ENCODE results near the gene LIMA1. TPM values are rescaled to one million over a fixed set of nuclear protein-coding genes. Genes with fewer than 3 reads are reported as not detected.

The LIMA1 gene
- total and polyA plus RNA-seq, 9 of the 15 experiments (the other 6 are each of a cell fraction or from before 2014, with no cell fraction given): 20.2 to 37.8 (median 27.3) TPM

- no peak for TF ChIP-seq MECOM (CRISPR knock-in tag; IDR thresholded peaks at IDR 0.05)
- peak; percentile 84 for TF ChIP-seq SMARCC2 (IDR thresholded peaks at IDR 0.05; ENCODE audit: low read depth)
- TF ChIP-seq, protein P1, sequence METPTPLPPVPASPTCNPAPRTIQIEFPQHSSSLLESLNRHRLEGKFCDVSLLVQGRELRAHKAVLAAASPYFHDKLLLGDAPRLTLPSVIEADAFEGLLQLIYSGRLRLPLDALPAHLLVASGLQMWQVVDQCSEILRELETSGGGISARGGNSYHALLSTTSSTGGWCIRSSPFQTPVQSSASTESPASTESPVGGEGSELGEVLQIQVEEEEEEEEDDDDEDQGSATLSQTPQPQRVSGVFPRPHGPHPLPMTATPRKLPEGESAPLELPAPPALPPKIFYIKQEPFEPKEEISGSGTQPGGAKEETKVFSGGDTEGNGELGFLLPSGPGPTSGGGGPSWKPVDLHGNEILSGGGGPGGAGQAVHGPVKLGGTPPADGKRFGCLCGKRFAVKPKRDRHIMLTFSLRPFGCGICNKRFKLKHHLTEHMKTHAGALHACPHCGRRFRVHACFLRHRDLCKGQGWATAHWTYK (CRISPR knock-in tag; IDR thresholded peaks at IDR 0.05): no peak
- TF ChIP-seq NR4A1 (CRISPR knock-in tag; IDR thresholded peaks at IDR 0.05): no peak
- TF ChIP-seq NR4A1 (tag; IDR thresholded peaks at IDR 0.05): no peak
- TF ChIP-seq, protein P2, sequence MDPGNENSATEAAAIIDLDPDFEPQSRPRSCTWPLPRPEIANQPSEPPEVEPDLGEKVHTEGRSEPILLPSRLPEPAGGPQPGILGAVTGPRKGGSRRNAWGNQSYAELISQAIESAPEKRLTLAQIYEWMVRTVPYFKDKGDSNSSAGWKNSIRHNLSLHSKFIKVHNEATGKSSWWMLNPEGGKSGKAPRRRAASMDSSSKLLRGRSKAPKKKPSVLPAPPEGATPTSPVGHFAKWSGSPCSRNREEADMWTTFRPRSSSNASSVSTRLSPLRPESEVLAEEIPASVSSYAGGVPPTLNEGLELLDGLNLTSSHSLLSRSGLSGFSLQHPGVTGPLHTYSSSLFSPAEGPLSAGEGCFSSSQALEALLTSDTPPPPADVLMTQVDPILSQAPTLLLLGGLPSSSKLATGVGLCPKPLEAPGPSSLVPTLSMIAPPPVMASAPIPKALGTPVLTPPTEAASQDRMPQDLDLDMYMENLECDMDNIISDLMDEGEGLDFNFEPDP (CRISPR knock-in tag; IDR thresholded peaks at IDR 0.05): no peak
- peak; percentile 82; the same call in 1 of the 2 replicates for TF ChIP-seq POLR2AphosphoS5 (IDR thresholded peaks at IDR 0.05; ENCODE audit: control insufficient read depth, insufficient read depth, low read depth, low read length)
- no peak for TF ChIP-seq ZFP36 (IDR thresholded peaks at IDR 0.05; ENCODE audit: low read depth, low read length, partially characterized antibody)
- TF ChIP-seq CEBPB (tag; IDR thresholded peaks at IDR 0.05): no peak
- TF ChIP-seq SMAD3 (CRISPR knock-in tag; conservative IDR thresholded peaks at IDR 0.05): no peak
- no peak for TF ChIP-seq CBFB (CRISPR knock-in tag; IDR thresholded peaks at IDR 0.05)
- TF ChIP-seq CCAR2 (IDR thresholded peaks at IDR 0.05; ENCODE audit: low read depth, low read length): no peak
- no peak for TF ChIP-seq NELFE (IDR thresholded peaks at IDR 0.05; ENCODE audit: insufficient read depth, insufficient read length)
- TF ChIP-seq ZFP30 (CRISPR knock-in tag; IDR thresholded peaks at IDR 0.05; ENCODE audit: borderline replicate concordance): no peak
- no peak for TF ChIP-seq ZNF780A (CRISPR knock-in tag; IDR thresholded peaks at IDR 0.05)
- TF ChIP-seq TCF7 (IDR thresholded peaks at IDR 0.05; ENCODE audit: borderline replicate concordance): no peak
- TF ChIP-seq USF1 (CRISPR knock-in tag; IDR thresholded peaks at IDR 0.05): no peak
- no peak for TF ChIP-seq MEF2A (IDR thresholded peaks at IDR 0.05; ENCODE audit: control insufficient read depth, low read depth, low read length)
- no peak for TF ChIP-seq ZNF77 (CRISPR knock-in tag; IDR thresholded peaks at IDR 0.05)
- no peak for TF ChIP-seq HBP1 (CRISPR knock-in tag; IDR thresholded peaks at IDR 0.05)
- TF ChIP-seq OTX1 (CRISPR knock-in tag; IDR thresholded peaks at IDR 0.05): no peak
- no peak for TF ChIP-seq CEBPG (CRISPR knock-in tag; IDR thresholded peaks at IDR 0.05)
- no peak; a peak in 1 of 4 replicates for TF ChIP-seq CEBPG (tag; conservative IDR thresholded peaks at IDR 0.05 in 1 of 2, IDR thresholded peaks at IDR 0.05 in 1 of 2)
- TF ChIP-seq SMARCE1 (IDR thresholded peaks at IDR 0.05): peak; percentile 97
- TF ChIP-seq SIRT6 (IDR thresholded peaks at IDR 0.05; ENCODE audit: low read depth, low read length): no peak
- TF ChIP-seq DPF2 (IDR thresholded peaks at IDR 0.05): peak; percentile 96
- no peak for TF ChIP-seq CBX1 (IDR thresholded peaks at IDR 0.05; ENCODE audit: low read depth)
Measured at GRCh38 chr12:50246873-50247612, 36.3 kb downstream of the LIMA1 start (continued).
